Ascending aorta (tissue), 2 donors: ENCODE data around the gene AUH. TPM values are rescaled to one million over a fixed set of nuclear protein-coding genes. Genes with fewer than 3 reads are reported as not detected.

Experiments used
- DNase-seq, 2 donors: peaks; one replicate each; pipeline ENCODE4 v3.0.0-alpha.2; 2019; ENCODE audit warnings: low spot score in 2 of 2
- H3K27ac ChIP-seq, 2 donors: fragments of 200-600 bp; sonication (generic); one replicate each; pipeline ENCODE4 v1.5.1; 2016 to 2017; ENCODE audit warnings: mild to moderate bottlenecking in 1 of 2
- H3K27me3 ChIP-seq: fragments of 200-600 bp; sonication (generic); one replicate; pipeline ENCODE4 v1.5.1; 2017
- H3K36me3 ChIP-seq, 2 donors: fragments of 200-600 bp; sonication (generic); one replicate each; pipeline ENCODE4 v1.5.1; 2016
- H3K4me1 ChIP-seq, 2 donors: fragments of 200-600 bp; sonication (generic); one replicate each; pipeline ENCODE4 v1.5.1; 2016 to 2017; ENCODE audit warnings: mild to moderate bottlenecking in 1 of 2
- H3K4me3 ChIP-seq, 2 donors: fragments of 200-600 bp; sonication (generic); one replicate each; pipeline ENCODE4 v1.5.1; 2016 to 2017; ENCODE audit warnings: mild to moderate bottlenecking in 1 of 2
- H3K9me3 ChIP-seq, 2 donors: fragments of 200-600 bp; sonication (generic); one replicate each; pipeline ENCODE4 v1.5.1; 2016
- CTCF ChIP-seq, 3 experiments: fragments of 200-600 bp in 2 of 3; fragments of 450-650 bp in 1 of 3; sonication (generic) in 2 of 3; IDR thresholded peaks; one replicate each; pipeline ENCODE4 v1.5.1; 2016 to 2019; ENCODE audit warnings: antibody characterized with exemption in 3 of 3, mild to moderate bottlenecking in 1 of 3, moderate library complexity in 1 of 3
- intact Hi-C: fragments of 100-400 bp; cut with DNase I; formaldehyde crosslinking; loops from one replicate; pipeline ENCODE4 v1.15.1; 2023
- total RNA-seq: library from RNA; depleted of rRNA; stranded (reverse); fragments of >200 nt; gene quantifications from one replicate; pipeline ENCODE4 v1.1.0, GENCODE V29; 2016

Gene AUH
- total RNA-seq, 1 donor from 2014 or later = 46.2 TPM

GRCh38 chr9:91274949-91275492, 86.7 kb downstream of the AUH start:
- no peak for TF ChIP-seq CTCF (IDR thresholded peaks at IDR 0.05)
- no peak overlapping the region for H3K4me3 ChIP-seq
- intact Hi-C loops = no loop called here
- H3K9me3 ChIP-seq = no peaks in the 10 kb centered on the region
- no peaks in the 10 kb centered on the region for H3K4me1 ChIP-seq
- H3K36me3 ChIP-seq = no peaks in the 10 kb centered on the region
- H3K27me3 ChIP-seq = no peaks in the 10 kb centered on the region
- H3K27ac ChIP-seq = no peak overlapping the region
- DNase-seq = no peak

GRCh38 chr9:91273853-91274552, 87.7 kb downstream of the AUH start:
- Histone ChIP-seq H3K9me3 (no peaks in the 10 kb centered on the region), H3K27me3 (no peaks in the 10 kb centered on the region), H3K27ac (no peak overlapping the region), H3K4me1 (no peaks in the 10 kb centered on the region), H3K4me3 (no peak overlapping the region), H3K36me3 (no peaks in the 10 kb centered on the region)
- no peak for TF ChIP-seq CTCF (IDR thresholded peaks at IDR 0.05)
- intact Hi-C loops = no loop called here
- DNase-seq = no peak

- no peaks in the 10 kb centered on the region for H3K4me1 ChIP-seq
Measured at GRCh38 chr9:91271156-91271555, 90.6 kb downstream of the AUH start.

GRCh38 chr9:91269907-91270491, 91.7 kb downstream of the AUH start:
- Histone ChIP-seq H3K36me3 (no peaks in the 10 kb centered on the region), H3K27ac (no peak overlapping the region), H3K27me3 (no peaks in the 10 kb centered on the region), H3K9me3 (no peaks in the 10 kb centered on the region), H3K4me1 (no peaks in the 10 kb centered on the region), H3K4me3 (no peak overlapping the region)
- no peak for TF ChIP-seq CTCF (IDR thresholded peaks at IDR 0.05)
- DNase-seq = no peak
- intact Hi-C loops = no loop called here

More at GRCh38 chr9:91271156-91271555, 90.6 kb downstream of the AUH start:
- Histone ChIP-seq H3K4me3 (no peak overlapping the region), H3K36me3 (no peaks in the 10 kb centered on the region), H3K9me3 (no peaks in the 10 kb centered on the region), H3K27ac (no peak overlapping the region), H3K27me3 (no peaks in the 10 kb centered on the region)
- no peak for DNase-seq
- intact Hi-C loops = no loop called here
- no peak for TF ChIP-seq CTCF (IDR thresholded peaks at IDR 0.05)

- Histone ChIP-seq H3K27me3 (no peaks in the 10 kb centered on the region), H3K36me3 (no peaks in the 10 kb centered on the region), H3K9me3 (no peaks in the 10 kb centered on the region), H3K4me3 (no peak overlapping the region), H3K27ac (no peak overlapping the region), H3K4me1 (no peaks in the 10 kb centered on the region)
- intact Hi-C loops = no loop called here
- DNase-seq = no peak
- TF ChIP-seq CTCF (IDR thresholded peaks at IDR 0.05) = no peak
Measured at GRCh38 chr9:91266448-91266847, 95.3 kb downstream of the AUH start.
